HG02852 (cell line): Measurements from ENCODE around the gene KCNG2.

Experiments used
- ATAC-seq: cut with Tn5 transposase; IDR thresholded peaks from one replicate; pipeline ENCODE4 v1.9.1; 2021; ENCODE audit warnings: mild to moderate bottlenecking, moderate library complexity; ENCODE audit not compliant: unreplicated experiment

KCNG2 gene

DNA sequence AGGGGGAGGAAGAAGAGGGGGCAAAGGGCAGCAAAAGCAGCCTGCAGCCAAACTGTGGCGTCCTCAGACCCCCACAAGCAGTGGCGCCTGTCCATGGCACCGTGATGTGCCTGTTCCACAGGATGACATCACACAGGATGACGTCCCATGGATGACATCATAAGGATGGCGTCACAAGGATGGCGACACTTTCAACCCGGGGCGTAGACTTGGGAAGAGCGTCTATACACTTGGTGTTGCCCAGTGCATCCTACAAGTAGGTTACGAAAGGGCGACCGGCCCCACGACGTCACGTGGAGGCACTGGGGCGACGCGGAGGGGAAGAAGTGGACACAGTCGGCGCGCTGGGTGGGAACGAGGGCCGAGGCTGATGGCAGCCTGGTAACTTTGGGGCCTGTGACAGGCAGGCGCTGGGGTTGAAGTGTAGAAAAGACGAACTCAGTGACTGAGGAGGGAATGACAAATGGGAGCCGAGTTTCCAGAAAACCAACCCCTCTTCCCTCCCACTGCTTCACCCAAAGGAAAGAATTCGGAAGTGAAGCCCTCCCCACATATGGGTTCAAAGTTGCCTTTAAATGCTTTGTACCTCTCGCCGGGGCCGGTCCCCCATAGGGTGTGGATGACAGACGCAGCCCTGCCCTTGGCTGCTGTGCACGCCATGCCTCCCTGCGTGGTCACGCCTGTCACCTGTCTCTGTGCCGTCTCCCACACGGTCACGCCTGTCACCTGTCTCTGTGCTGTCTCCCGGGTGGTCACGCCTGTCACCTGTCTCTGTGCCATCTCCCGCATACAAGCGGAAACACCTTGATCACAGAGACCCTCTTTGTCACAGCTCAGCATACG is 13.4 kb upstream of the KCNG2 start:
- ATAC-seq: no peak

DNA sequence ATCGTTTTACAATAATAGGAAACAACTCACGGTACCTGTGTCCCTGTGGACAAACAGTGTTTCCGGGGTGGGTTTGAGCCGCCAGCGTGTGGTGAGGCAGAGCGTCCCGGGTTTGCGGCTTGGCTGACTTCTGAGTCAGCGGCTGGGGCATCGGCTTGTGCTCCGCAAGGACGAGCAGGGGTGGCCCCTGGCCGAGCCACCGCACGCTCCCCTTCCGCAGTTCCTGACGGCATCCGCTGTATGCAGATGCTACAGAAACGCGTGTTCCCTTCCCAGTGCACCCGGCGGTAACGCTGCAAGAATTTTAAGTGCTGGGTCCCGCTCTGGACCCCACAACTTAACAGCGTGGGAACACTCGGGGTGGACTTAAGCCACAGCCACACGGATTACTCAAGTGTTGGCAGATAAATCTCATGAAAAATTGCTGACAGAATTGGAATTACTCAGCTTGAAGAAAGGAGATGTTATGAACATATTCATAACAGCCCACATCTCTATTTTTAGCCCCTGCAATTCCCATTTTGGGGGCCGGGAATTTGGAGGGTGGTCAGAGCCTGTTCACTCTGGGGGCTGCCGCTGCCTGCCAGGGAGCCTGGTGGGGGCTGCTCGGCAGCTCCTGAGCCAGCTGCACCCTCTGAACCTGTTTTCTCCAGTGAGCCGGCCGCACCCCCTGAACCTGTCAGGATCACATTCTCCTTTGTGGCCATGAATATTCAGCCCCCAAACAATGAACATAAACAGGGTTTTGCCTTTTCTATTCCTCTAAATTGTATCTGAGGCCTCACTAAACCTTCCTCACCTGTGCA is 12.6 kb upstream of the KCNG2 start:
- ATAC-seq: no peak

DNA sequence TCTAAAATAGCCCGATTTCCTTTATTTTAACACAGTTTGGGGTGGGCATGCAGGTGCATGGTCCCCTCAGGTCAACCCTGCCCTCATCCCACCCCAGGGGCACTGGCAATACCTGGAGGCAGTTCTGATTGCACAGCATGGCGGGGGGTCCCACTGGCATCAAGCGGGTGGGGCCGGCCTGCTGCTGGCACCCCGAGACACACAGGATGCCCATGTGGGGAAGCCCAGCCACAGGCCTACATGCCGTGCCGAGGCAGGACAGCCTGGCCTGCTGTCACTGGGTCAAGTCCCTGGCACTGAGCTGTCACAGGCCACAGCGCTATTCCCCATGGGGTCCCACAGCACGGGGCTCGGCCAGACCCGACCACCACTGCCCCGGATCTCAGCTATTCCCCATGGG is 11.9 kb upstream of the KCNG2 start:
- ATAC-seq: no peak

DNA sequence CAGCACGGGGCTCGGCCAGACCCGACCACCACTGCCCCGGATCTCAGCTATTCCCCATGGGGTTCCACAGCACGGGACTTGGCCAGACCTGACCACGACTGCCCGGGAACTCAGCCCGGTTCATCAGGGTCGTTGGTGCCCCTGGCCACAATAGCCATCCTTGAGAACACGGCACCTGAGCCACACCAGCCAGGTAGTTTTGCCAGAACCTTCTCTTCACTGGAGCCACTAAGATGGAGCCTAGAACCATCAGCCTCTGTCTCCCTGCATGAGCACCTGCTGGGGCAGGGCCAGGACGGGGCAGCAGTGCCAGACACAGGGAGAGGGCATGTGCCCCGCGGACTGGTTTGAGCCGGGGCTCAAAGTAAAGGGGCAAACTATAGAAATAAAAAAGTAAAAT is 11.4 kb upstream of the KCNG2 start:
- ATAC-seq: no peak

DNA sequence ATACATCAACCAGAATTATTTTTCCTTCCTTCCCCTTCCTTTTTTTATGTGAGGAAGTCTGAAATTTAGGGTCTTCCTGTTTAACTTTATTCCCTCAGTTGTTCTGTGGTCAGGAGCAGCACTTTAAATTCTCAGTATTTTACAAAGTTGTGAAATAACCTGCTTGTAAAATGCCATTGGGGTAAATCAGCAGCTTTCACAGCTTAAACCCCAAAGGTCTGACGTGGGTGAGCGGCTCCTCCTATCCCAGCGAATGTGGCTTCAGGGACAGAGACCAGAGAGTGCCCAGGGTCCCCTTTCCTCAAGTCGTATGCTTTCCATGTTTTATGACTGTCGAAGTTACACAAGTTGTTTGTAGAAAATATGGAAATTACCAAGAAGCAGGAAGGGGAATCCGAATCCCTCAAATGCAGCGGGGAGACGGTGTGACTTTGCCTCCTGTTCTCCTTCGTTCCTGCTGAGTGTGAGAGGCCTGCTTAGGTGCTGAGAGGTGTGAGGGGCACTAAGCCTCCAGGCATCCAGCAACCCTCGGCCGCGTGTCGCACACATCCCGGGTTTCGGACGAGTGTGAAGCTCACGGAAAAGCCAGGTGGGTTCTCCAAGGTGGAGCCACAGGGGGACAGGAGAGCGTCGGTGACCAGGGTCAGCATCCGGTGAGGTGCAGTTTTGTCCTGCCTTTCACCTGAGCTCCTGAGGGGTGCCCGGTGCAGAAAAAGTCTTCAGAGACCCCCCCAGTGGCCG is 10.8 kb upstream of the KCNG2 start:
- ATAC-seq: no peak

DNA sequence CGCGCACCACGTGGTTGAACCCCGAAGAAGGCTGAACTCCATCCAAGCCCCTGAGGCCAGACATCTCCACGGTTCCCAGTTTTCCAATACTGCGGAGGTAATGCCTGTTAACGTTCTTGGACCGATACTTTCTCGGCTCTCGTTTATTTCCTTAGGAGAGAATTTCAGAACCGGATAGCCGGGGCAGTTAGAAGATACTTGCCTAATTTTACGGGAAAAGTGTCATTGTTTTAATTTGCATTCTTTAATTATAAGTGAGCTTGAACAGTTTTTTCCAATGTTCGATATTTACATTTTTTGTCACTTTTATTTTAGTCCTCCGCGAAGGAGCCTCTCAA is 10.2 kb upstream of the KCNG2 start:
- no peak for ATAC-seq

DNA sequence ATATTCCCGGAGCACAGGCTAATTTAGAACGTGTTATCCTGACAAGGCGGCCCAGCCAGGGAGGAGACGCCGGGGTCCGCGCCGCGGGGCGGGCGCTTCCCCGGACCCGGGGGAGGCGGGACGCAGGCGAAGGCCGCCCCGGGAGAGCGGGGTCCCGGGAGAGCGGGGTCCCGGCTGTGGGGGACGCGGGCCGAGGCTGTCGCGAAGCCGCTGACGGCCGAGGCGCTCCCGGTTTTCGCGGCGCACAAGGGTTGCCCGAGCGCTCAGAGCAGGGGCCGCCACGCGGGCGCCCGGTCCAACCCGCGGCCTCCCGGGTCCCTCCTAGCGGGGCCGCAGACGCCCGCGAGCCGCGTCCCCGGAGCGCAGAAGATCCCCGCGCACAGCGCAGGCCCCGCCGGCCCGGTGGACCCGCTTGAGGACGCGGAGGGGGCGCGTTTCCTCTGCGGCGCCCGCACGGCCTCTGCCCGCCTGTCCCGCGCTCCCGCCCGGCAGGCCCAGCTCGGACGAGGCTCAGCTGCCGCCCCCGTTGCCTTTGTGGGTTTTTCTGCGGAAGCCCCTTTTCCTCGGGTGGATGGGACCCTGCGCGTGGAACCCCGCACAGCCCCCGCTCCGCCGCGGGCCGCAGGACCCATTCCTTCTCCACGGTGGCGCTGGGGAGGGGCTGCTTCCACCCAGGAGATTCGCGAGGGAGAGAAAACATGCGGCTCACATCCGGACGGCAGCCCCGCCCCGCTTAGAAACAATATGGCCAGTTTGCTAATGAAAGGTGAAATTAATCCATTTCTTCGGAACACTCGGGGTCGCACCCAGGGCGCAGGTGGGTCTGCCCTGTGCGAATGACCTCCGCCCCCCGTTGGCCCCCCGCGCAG is 9.6 kb upstream of the KCNG2 start:
- no peak for ATAC-seq

DNA sequence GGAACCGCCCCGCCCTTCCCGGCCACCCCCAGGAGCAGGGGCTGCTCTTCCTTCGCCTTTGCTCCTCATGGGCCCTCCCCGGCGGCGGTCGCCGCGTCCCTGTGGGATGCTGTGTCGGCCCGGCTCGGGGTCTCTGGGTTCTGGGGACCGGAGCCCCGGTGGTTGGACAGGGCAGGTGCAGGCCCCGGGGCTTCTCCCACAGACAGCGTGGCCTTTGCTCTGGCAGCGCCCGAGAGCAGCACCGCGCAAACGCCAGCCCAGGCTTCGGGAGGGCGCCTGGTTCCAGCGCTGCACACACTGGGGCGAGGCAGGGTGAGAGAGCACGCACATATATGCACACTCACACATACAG is 9.0 kb upstream of the KCNG2 start:
- ATAC-seq: no peak

DNA sequence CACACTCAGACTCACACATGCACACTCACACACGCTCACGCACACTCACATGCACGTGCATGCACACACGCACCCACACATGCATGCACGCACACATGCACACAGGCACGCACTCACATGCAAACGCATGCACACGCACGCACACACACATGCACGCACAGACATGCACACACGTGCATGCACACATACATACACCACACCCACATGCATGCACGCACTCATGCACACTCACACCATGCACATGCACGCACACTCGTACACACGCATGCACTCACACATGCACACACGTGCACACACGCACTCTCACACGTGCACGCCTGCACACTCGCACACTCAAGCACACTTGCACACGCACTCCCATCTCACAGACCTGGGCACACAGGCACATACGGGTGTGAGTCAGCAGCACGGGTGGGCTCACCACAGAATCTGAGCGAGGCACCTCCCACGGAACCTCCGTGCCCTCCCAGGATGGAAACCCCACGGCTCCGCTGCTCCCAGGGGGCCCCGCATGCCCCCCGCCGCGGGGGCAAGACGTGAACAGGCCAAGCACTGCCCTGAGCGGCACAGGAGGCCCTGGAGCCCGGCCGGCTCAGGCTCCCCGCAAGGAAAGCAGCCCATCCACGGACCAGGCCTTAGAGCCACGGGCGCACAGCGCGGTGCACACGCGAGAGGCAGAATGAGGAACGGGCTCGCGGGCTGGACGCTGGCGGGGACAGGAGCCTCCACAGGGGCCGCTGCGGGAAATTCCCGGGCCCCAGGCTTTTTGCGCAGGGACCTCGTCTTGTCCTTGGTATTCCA is 8.4 kb upstream of the KCNG2 start:
- ATAC-seq: no peak

DNA sequence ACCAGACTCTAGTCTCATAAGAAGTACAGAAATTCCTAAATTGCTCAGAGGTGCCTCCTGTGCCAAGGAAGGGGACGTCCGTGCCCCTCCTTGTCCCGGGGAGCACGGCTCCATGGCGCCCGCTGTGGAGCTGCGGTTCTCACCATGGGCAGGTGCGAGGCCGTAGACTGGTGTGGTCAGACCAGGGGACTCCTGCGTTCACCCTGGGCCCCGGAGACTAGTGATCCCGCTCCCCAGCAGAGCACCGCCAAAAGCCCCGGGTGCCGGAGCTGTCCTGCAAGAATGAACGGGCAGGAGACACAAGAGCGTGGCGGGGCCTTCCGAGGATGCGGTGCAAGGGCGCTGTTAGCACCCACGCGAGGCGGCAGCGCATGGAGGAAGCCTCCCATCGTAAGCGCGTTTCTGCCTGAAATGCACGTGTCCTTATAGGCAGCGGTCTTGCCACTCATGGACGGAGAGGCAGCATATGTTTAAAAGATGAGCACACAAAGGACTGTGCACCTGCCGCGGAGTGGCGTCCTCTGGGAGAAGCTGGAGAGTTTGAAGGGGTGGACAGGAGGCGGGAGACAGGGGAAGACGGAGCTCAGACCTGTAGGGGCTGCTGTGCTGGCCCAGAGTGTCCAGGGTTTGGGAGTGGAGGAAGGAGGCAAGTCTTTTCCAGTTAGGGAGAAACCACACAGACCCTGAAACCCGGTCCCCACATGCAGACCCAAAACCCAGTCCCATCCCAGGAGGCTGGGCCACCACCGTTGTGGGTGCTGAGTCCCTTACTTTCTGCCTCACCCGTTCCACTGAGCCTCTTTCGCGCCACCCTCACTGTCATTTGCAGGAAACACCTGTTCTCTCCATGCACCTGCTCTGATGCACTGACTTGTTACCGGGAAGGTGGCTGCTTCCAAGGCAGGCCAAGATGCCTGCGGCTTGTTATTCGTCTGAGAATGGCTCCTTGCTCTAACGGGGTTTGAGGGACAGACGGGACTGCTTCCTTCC is 7.5 kb upstream of the KCNG2 start:
- ATAC-seq: no peak

DNA sequence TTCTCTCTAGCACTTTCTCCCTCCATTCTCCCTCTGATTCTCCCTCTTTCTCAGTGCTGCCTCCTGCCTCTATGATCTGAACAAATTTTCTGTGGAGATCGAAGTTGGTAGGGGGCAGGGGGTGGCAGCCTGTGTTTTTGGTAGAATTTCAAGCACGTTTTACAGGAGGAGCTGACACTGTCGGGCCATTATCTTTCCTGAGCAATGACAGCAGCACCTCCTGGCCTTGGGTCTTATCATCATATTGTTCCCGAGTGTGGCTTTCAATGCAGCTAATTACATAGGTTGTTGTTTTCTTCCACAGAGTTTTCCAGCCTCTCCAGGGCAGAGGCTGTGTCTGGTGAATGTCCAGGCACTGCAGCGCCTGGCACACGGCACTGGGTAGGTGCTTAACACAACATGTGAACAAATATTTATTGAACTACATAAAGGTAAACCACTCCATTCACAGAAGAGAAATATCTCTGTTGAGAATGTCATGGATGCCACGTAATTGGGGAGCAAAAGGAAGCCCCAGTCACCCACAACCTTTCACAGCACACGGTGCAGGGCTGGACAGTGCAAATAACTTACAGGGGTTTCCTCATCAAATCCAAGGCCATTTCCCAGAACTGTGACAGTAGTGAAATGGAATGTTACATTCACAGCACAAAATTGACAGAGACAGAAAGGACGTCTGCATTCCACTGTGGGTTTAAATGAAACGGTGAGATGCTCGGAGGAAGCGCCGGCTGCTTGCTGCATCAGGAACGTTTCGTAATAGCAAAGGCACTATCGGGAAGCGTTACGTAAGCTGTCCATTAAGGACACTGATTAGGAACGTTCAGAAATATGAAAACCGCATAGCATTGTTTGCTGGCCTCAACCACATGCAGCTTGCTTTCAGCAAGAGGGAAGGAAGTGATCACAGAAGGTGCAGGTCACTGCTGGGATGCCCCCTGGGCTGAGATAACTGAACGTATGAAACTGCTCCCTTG is 6.5 kb upstream of the KCNG2 start:
- ATAC-seq: no peak

DNA sequence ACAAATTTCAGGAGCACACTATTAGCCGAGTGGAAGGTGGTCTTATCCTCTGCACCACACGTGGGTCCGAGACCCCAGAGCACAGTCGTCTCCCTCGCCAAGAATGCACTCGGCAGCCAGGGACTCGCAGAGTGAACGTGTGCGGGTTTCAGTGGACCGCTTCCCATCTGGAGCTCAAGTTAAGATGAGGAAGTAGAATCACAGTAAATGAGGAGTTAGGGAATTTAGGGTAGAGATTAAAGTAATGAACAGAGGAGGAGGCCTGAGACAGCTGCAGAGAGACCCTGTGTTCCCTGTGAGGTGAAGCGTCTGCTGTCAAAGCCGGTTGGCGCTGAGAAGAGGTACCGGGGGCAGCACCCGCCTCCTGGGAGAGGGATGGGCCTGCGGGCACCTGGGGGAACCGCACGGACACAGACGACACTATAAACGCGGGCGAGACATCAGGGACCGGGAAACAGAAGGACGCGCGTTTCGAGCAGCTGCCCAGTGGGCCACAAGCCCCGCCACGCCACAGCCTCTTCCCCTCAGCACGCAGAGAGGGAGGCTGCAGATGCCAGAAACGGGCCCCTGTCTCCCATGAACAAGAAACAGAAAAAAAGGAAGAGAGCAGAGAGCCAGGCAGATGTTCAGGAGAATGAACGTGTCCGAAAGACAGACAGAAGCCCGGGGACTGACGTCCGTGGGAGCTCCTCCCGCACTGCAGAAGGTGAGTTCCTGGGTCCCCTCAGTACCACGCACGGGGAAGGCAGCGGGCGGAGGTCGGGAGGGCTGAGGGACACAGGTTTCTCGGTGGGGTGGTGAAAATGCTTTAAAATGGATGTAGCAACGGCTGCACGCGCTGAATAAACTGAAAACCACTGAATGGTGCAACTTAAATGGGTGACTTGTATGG is 5.4 kb upstream of the KCNG2 start:
- ATAC-seq: no peak

DNA sequence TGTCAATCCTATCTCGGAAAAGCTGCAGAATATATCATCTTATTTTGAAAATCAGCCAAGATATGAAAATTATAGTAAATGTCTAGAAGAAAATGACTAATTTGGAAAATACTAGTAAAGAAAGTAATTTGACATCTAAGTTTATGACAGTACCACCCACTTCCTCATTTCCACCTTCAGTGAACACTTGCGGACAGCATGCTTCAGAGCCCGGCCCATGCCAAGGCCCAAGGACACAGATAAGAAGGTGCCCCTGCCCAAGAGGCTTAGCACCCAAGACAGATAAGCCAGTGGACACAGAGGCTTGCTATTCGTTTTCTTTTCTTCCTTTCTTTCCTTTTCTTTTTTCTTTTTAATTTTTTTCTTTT is 4.8 kb upstream of the KCNG2 start:
- ATAC-seq: no peak

DNA sequence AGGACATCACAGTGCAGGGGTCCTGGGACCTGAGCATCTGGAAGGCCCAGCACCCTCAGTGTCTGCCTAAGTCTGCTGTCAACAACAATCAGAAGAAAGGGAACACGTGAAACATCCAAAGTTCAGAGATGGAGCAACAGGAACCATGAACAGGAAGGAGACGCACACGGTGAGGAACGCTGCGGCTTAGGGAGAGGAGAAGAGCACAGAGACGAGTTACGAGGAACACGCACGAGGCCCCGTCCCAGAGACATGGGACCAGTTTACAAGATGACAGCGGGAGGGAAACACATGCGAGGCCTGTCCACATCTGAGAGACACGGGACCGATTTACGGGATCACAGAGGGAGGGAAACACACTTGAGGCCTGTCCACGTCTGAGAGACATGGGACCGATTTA is 2.9 kb upstream of the KCNG2 start:
- no peak for ATAC-seq

DNA sequence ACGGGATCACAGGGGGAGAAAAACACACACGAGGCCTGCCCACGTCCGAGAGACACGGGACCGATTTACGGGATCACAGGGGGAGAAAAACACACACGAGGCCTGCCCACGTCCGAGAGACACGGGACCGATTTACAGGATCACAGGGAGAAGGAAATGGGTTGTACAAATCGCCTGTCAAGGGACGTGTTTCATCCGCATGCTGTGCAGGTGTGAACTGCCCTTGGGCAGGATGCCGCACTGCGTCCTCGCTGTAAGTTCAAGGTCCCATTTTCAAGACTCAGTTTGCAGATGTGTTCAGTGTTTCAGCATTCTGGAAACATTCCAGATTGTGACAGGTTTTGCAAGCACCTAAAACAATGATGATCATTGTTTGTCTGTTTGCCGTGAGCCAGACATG is 2.3 kb upstream of the KCNG2 start:
- no peak for ATAC-seq

DNA sequence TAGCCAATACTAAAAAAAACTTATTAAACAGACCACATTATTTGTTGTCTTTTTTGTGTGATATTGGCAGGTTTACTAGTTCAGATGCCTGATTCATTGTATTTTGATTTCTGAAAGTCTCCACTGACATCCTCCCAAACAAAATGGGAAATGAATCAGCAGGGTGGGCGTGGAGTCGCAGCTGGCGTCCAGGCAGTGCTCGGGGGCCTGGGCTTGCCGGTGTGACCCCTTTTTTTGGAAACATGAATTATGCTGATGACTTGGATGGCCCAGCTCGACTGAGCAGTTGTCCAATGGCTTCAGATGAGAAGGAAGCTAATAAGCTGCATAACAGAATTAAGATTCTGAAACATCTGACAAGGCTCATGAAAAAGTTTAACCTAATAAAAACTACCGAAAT is 1.7 kb upstream of the KCNG2 start:
- ATAC-seq: no peak
